IMR-90 (cell line): ENCODE data around the gene P2RY14.

Source experiments
- CEBPB ChIP-seq: IDR thresholded peaks from 2 replicates; pipeline ENCODE4 v1.6.1; 2012; ENCODE audit warnings: low read depth, low read length, improper control_type of control experiment
- CTCF ChIP-seq: conservative IDR thresholded peaks from 2 replicates; pipeline ENCODE4 v1.5.1; 2012; ENCODE audit warnings: mild to moderate bottlenecking, low read depth, low read length, improper control_type of control experiment
- MXI1 ChIP-seq: IDR thresholded peaks from 2 replicates; pipeline ENCODE4 v1.6.1; 2012; ENCODE audit warnings: low read depth, mild to moderate bottlenecking, low read length, moderate library complexity, borderline replicate concordance
- NFE2L2 ChIP-seq: fragments of 150-350 bp; IDR thresholded peaks from 2 replicates; pipeline ENCODE4 v1.6.1; 2016; ENCODE audit warnings: low read depth, mild to moderate bottlenecking, low read length
- POLR2A ChIP-seq: IDR thresholded peaks from 2 replicates; pipeline ENCODE4 v1.6.1; 2012; ENCODE audit warnings: mild to moderate bottlenecking, low read depth, low read length
- RFX5 ChIP-seq: IDR thresholded peaks from 2 replicates; pipeline ENCODE4 v1.8.0; 2012; ENCODE audit warnings: low read depth, mild to moderate bottlenecking, low read length, moderate library complexity
- SMC3 ChIP-seq: fragments of 150-350 bp; IDR thresholded peaks from 2 replicates; pipeline ENCODE4 v1.6.1; 2016; ENCODE audit warnings: low read depth, mild to moderate bottlenecking, antibody characterized with exemption, low read length, moderate library complexity

GRCh38 chr3:151204530-151205402, 73.6 kb downstream of the P2RY14 start:
- TF ChIP-seq POLR2A (no peak), CTCF (no peak), NFE2L2 (no peak), CEBPB (no peak), RFX5 (no peak), SMC3 (no peak), MXI1 (no peak)
